SU-DHL-6 (cell line): ENCODE data around the gene SMIM41.
A peak's percentile ranks its signal among the peaks of the same experiment; 100 is the strongest.

Source experiments
- H2AFZ ChIP-seq: fragments of 200-600 bp; sonication (generic); 2 replicates; pipeline ENCODE4 v1.6.1; 2014; ENCODE audit warnings: low read depth, mild to moderate bottlenecking, moderate library complexity, mixed read lengths, antibody characterized with exemption, low read length; ENCODE audit not compliant: severe bottlenecking
- H3F3A ChIP-seq: fragments of 200-600 bp; shearing (Covaris generic); 2 replicates; pipeline ENCODE4 v1.6.0; 2016; ENCODE audit warnings: antibody characterized with exemption, mild to moderate bottlenecking; ENCODE audit not compliant: insufficient read depth
- H3K27ac ChIP-seq: fragments of 200-600 bp; sonication (generic); 2 replicates; pipeline ENCODE4 v1.5.1; 2016; ENCODE audit warnings: low read depth, mild to moderate bottlenecking, low read length, moderate library complexity, mixed read lengths
- H3K27me3 ChIP-seq: fragments of 200-600 bp; sonication (generic), shearing (Covaris generic); 2 replicates; pipeline ENCODE4 v1.6.0; 2014; ENCODE audit warnings: mild to moderate bottlenecking, low read length
- H3K36me3 ChIP-seq: fragments of 200-600 bp; sonication (generic); 2 replicates; pipeline ENCODE4 v1.6.1; 2014; ENCODE audit warnings: mild to moderate bottlenecking, low read length, mixed read lengths
- H3K4me2 ChIP-seq: fragments of 300-600, 200-600 bp; shearing (Covaris generic), sonication (generic); 2 replicates; pipeline ENCODE4 v1.6.0; 2014; ENCODE audit warnings: low read length, low read depth, mild to moderate bottlenecking; ENCODE audit not compliant: poor library complexity, severe bottlenecking
- H3K4me3 ChIP-seq: fragments of 200-600 bp; sonication (generic); 2 replicates; pipeline ENCODE4 v1.5.1; 2014; ENCODE audit warnings: antibody characterized with exemption, low read length, mild to moderate bottlenecking, mixed read lengths; ENCODE audit not compliant: insufficient read depth, poor library complexity, severe bottlenecking
- H3K79me2 ChIP-seq: fragments of 200-600 bp; sonication (generic); 2 replicates; pipeline ENCODE4 v1.6.1; 2014; ENCODE audit warnings: mild to moderate bottlenecking, low read length, moderate library complexity; ENCODE audit not compliant: insufficient read depth
- H3K9ac ChIP-seq: fragments of 200-600 bp; sonication (generic); 2 replicates; pipeline ENCODE4 v1.7.0; 2014; ENCODE audit warnings: mild to moderate bottlenecking, low read length
- H3K9me2 ChIP-seq: fragments of 200-600 bp; sonication (generic); replicated peaks from 2 replicates; pipeline ENCODE4 v1.6.1; 2014; ENCODE audit warnings: low read length; ENCODE audit not compliant: insufficient read depth
- H3K9me3 ChIP-seq: fragments of 200-600 bp; sonication (generic); 2 replicates; pipeline ENCODE4 v1.6.1; 2014; ENCODE audit warnings: low read length, mixed read lengths; ENCODE audit not compliant: insufficient read depth
- H4K20me1 ChIP-seq: fragments of 200-600 bp; sonication (generic); 2 replicates; pipeline ENCODE4 v1.6.1; 2014; ENCODE audit warnings: low read depth, mild to moderate bottlenecking, antibody characterized with exemption, low read length, moderate library complexity, mixed read lengths
- EZH2phosphoT487 ChIP-seq: fragments of 200-600 bp; sonication (generic), shearing (Covaris generic); conservative IDR thresholded peaks from 2 replicates; pipeline ENCODE4 v1.6.1; 2018; ENCODE audit warnings: mild to moderate bottlenecking, antibody characterized with exemption, low read length, moderate library complexity, mixed read lengths
- TF ChIP-seq, protein P1 (sequence below): fragments of 200-600 bp; sonication (generic); IDR thresholded peaks from one replicate; pipeline ENCODE4 v1.5.1; 2017; ENCODE audit warnings: antibody characterized with exemption, mild to moderate bottlenecking, low read length, moderate library complexity; ENCODE audit not compliant: insufficient read depth, poor library complexity, severe bottlenecking

The SMIM41 gene

DNA sequence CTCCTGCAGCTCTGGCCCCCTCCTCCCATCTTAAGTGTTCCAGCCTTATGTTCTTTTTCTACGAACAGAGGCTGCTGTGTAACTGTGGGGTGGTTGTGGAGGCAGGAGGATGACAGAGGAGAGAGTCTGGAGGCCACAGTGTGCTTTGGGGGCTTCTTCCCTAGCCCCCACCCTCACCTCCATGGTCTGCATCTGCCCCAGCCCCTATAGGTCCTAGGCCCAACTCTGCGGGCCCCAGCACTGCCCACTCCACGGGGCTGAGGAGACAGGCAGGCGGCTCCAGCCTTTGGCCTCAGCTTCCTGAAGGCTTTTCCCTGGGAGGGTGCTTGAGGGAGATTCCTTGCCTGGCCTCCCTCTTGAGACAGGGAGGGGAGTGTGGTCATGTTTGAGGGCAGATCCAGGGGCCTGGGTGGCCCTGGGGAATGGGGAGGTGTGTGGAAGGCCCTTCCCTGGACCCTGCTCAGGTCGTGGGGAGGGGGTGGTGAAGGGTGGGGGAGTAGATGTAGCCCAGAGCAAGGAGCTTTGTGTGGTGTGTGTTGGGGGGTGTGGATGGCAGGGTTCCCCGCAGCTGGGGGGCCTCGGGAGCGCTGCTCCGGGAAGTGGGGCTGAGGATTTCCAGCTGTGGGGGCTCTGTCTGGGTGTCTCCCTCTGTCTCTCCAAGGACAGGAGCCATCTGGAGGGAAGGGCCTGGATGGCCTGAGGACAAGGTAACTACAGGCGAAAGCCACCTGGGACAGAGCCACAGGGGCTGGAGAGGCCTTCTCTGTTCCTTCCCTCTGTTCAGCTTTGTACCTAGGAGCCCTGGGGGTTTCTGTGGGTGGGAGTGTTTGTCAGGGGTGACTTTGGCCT lies 1.1 kb downstream of the SMIM41 start:
- Histone ChIP-seq H3K9ac (peak overlapping the region; percentile 5; the same call in 1 of the 2 replicates), H2AFZ (no peak overlapping the region), H3K9me3 (no peaks in the 10 kb centered on the region), H3K4me3 (no peak overlapping the region), H3K79me2 (no peaks in the 10 kb centered on the region), H3K36me3 (no peaks in the 10 kb centered on the region), H3K27me3 (no peaks in the 10 kb centered on the region), H3K9me2 (no peaks in the 10 kb centered on the region), H3K4me2 (no peak overlapping the region), H3K27ac (no peak overlapping the region), H4K20me1 (no peaks in the 10 kb centered on the region), H3F3A (no peaks in the 10 kb centered on the region)
- TF ChIP-seq, protein P1, sequence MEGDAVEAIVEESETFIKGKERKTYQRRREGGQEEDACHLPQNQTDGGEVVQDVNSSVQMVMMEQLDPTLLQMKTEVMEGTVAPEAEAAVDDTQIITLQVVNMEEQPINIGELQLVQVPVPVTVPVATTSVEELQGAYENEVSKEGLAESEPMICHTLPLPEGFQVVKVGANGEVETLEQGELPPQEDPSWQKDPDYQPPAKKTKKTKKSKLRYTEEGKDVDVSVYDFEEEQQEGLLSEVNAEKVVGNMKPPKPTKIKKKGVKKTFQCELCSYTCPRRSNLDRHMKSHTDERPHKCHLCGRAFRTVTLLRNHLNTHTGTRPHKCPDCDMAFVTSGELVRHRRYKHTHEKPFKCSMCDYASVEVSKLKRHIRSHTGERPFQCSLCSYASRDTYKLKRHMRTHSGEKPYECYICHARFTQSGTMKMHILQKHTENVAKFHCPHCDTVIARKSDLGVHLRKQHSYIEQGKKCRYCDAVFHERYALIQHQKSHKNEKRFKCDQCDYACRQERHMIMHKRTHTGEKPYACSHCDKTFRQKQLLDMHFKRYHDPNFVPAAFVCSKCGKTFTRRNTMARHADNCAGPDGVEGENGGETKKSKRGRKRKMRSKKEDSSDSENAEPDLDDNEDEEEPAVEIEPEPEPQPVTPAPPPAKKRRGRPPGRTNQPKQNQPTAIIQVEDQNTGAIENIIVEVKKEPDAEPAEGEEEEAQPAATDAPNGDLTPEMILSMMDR: no peak
- TF ChIP-seq EZH2phosphoT487: no peak

GRCh38 chr12:52081263-52081733 lies 1.8 kb downstream of the SMIM41 start:
- H3F3A ChIP-seq: no peaks in the 10 kb centered on the region
- no peaks in the 10 kb centered on the region for H3K9me2 ChIP-seq
- TF ChIP-seq, protein P1: no peak
- no peak for TF ChIP-seq EZH2phosphoT487
- H3K79me2 ChIP-seq: no peaks in the 10 kb centered on the region
- H3K27ac ChIP-seq: no peak overlapping the region
- H3K4me2 ChIP-seq: no peak overlapping the region
- H3K36me3 ChIP-seq: no peaks in the 10 kb centered on the region
- H3K9me3 ChIP-seq: no peaks in the 10 kb centered on the region
- no peak overlapping the region for H3K4me3 ChIP-seq
- H2AFZ ChIP-seq: no peak overlapping the region
- H3K27me3 ChIP-seq: no peaks in the 10 kb centered on the region
- no peaks in the 10 kb centered on the region for H4K20me1 ChIP-seq
- peak overlapping the region; percentile 5; the same call in 1 of the 2 replicates for H3K9ac ChIP-seq

GRCh38 chr12:52082026-52082668 lies 2.6 kb downstream of the SMIM41 start:
- no peak overlapping the region for H3K4me3 ChIP-seq
- no peaks in the 10 kb centered on the region for H3K9me2 ChIP-seq
- no peaks in the 10 kb centered on the region for H4K20me1 ChIP-seq
- H3F3A ChIP-seq: no peaks in the 10 kb centered on the region
- no peaks in the 10 kb centered on the region for H3K36me3 ChIP-seq
- H3K4me2 ChIP-seq: no peak overlapping the region
- H3K27ac ChIP-seq: no peak overlapping the region
- no peak overlapping the region for H2AFZ ChIP-seq
- H3K79me2 ChIP-seq: no peaks in the 10 kb centered on the region
- H3K9ac ChIP-seq: no peak overlapping the region
- TF ChIP-seq EZH2phosphoT487: no peak
- TF ChIP-seq, protein P1: no peak
- H3K27me3 ChIP-seq: no peaks in the 10 kb centered on the region
- H3K9me3 ChIP-seq: no peaks in the 10 kb centered on the region
